SU-DHL-6 (cell line): ENCODE measurements around the gene EXOC6.

Source experiments
- EZH2phosphoT487 ChIP-seq: fragments of 200-600 bp; sonication (generic), shearing (Covaris generic); conservative IDR thresholded peaks from 2 replicates; pipeline ENCODE4 v1.6.1; 2018; ENCODE audit warnings: mild to moderate bottlenecking, antibody characterized with exemption, low read length, moderate library complexity, mixed read lengths
- TF ChIP-seq, protein P1 (sequence below): fragments of 200-600 bp; sonication (generic); IDR thresholded peaks from one replicate; pipeline ENCODE4 v1.5.1; 2017; ENCODE audit warnings: antibody characterized with exemption, mild to moderate bottlenecking, low read length, moderate library complexity; ENCODE audit not compliant: insufficient read depth, poor library complexity, severe bottlenecking

DNA sequence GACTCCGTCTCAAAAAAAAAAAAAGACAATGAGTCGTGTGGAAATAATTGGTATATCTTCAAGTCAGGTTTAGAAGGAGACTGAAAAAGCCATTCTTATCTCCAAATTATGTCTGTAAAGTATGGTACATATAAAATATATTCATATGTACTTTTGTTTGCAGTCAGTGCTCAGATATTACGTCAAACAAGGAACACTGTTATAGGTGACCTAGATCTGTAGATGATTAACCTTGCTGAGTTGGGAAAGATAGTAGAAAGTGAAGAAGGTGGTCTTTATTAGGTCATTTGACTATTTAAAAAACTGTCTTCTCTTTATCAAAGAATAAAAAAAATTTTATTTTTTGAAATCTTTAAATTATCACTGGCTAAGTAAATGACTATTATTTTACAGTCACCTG is 167.4 kb downstream of the EXOC6 start:
- TF ChIP-seq, protein P1, sequence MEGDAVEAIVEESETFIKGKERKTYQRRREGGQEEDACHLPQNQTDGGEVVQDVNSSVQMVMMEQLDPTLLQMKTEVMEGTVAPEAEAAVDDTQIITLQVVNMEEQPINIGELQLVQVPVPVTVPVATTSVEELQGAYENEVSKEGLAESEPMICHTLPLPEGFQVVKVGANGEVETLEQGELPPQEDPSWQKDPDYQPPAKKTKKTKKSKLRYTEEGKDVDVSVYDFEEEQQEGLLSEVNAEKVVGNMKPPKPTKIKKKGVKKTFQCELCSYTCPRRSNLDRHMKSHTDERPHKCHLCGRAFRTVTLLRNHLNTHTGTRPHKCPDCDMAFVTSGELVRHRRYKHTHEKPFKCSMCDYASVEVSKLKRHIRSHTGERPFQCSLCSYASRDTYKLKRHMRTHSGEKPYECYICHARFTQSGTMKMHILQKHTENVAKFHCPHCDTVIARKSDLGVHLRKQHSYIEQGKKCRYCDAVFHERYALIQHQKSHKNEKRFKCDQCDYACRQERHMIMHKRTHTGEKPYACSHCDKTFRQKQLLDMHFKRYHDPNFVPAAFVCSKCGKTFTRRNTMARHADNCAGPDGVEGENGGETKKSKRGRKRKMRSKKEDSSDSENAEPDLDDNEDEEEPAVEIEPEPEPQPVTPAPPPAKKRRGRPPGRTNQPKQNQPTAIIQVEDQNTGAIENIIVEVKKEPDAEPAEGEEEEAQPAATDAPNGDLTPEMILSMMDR = no peak
- no peak for TF ChIP-seq EZH2phosphoT487
